Measurements from ENCODE around the gene NEK9.

GRCh38 chr14:75128596-75128990, 1.7 kb upstream of the NEK9 start:
- TF ChIP-seq CTCF (IDR thresholded peaks at IDR 0.05; ENCODE audit: low read depth, low read length) (no peak), MYC (IDR thresholded peaks at IDR 0.05; ENCODE audit: low read depth, low read length) (no peak), POLR2A (IDR thresholded peaks at IDR 0.05; ENCODE audit: extremely low read depth, insufficient read length) (no peak)

Measured in NB4 (cell line).